Measurements from ENCODE around the gene PLTP.

GRCh38 chr20:45873409-45874103 lies 38.4 kb downstream of the PLTP start:
- TF ChIP-seq, protein P1, sequence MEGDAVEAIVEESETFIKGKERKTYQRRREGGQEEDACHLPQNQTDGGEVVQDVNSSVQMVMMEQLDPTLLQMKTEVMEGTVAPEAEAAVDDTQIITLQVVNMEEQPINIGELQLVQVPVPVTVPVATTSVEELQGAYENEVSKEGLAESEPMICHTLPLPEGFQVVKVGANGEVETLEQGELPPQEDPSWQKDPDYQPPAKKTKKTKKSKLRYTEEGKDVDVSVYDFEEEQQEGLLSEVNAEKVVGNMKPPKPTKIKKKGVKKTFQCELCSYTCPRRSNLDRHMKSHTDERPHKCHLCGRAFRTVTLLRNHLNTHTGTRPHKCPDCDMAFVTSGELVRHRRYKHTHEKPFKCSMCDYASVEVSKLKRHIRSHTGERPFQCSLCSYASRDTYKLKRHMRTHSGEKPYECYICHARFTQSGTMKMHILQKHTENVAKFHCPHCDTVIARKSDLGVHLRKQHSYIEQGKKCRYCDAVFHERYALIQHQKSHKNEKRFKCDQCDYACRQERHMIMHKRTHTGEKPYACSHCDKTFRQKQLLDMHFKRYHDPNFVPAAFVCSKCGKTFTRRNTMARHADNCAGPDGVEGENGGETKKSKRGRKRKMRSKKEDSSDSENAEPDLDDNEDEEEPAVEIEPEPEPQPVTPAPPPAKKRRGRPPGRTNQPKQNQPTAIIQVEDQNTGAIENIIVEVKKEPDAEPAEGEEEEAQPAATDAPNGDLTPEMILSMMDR (conservative IDR thresholded peaks at IDR 0.05; ENCODE audit: low read depth, low read length), result no peak
- no peak for TF ChIP-seq EZH2phosphoT487 (IDR thresholded peaks at IDR 0.05; ENCODE audit: borderline replicate concordance, low read length)
- no peak for TF ChIP-seq EZH2 (IDR thresholded peaks at IDR 0.05; ENCODE audit: low read length, unreplicated experiment)

Measured in PC-3 (cell line).